H9 (cell line): ENCODE data around the gene SCD5. TPM values are rescaled to one million over a fixed set of nuclear protein-coding genes. Genes with fewer than 3 reads are reported as not detected.

Experiments used
- DNase-seq: peaks from one replicate; pipeline ENCODE4 v3.0.0-alpha.2; 2017
- H2AFZ ChIP-seq: one replicate; pipeline ENCODE4 v1.6.1; 2013; ENCODE audit warnings: mild to moderate bottlenecking, low read length, control low read depth, moderate library complexity
- H2AK5ac ChIP-seq: 2 replicates; pipeline ENCODE4 v1.6.1; 2013; ENCODE audit warnings: low read length, control low read depth, mixed read lengths; ENCODE audit not compliant: insufficient read length
- H2BK120ac ChIP-seq: one replicate; pipeline ENCODE4 v1.6.1; 2013; ENCODE audit warnings: low read depth, mild to moderate bottlenecking, low read length, control low read depth, inconsistent platforms; ENCODE audit not compliant: poor library complexity, severe bottlenecking
- H2BK12ac ChIP-seq: 2 replicates; pipeline ENCODE4 v1.6.1; 2013; ENCODE audit warnings: low read length, control low read depth, mixed read lengths, low read depth; ENCODE audit not compliant: insufficient read length
- H2BK15ac ChIP-seq: 2 replicates; pipeline ENCODE4 v1.6.1; 2013; ENCODE audit warnings: low read depth, low read length, control low read depth
- H2BK20ac ChIP-seq: one replicate; pipeline ENCODE4 v1.6.1; 2013; ENCODE audit warnings: low read depth, mild to moderate bottlenecking, low read length, control low read depth, inconsistent platforms; ENCODE audit not compliant: poor library complexity, severe bottlenecking
- H2BK5ac ChIP-seq: 2 replicates; pipeline ENCODE4 v1.6.1; 2013; ENCODE audit warnings: low read length, control low read depth, mixed read lengths; ENCODE audit not compliant: insufficient read length
- H3K14ac ChIP-seq: 2 replicates; pipeline ENCODE4 v1.6.1; 2013; ENCODE audit warnings: low read length, control low read depth; ENCODE audit not compliant: insufficient read depth
- H3K18ac ChIP-seq: 2 replicates; pipeline ENCODE4 v1.6.1; 2013; ENCODE audit warnings: low read depth, mild to moderate bottlenecking, mixed read lengths, low read length, control low read depth; ENCODE audit not compliant: insufficient read length
- H3K23ac ChIP-seq: 2 replicates; pipeline ENCODE4 v1.6.1; 2013; ENCODE audit warnings: low read length, control low read depth, mixed read lengths, low read depth; ENCODE audit not compliant: insufficient read length
- H3K23me2 ChIP-seq: 2 replicates; pipeline ENCODE4 v1.6.1; 2013; ENCODE audit warnings: low read depth, mild to moderate bottlenecking, mixed read lengths, low read length, control low read depth; ENCODE audit not compliant: insufficient read length, poor library complexity, severe bottlenecking
- H3K27ac ChIP-seq: 2 replicates; pipeline ENCODE4 v1.5.1; 2013; ENCODE audit warnings: low read length, control low read depth, mixed read lengths, low read depth; ENCODE audit not compliant: insufficient read length
- H3K27me3 ChIP-seq: 2 replicates; pipeline ENCODE4 v1.6.1; 2013; ENCODE audit warnings: low read length, control low read depth, inconsistent platforms; ENCODE audit not compliant: insufficient read depth
- H3K4ac ChIP-seq: 2 replicates; pipeline ENCODE4 v1.6.1; 2013; ENCODE audit warnings: low read depth, mild to moderate bottlenecking, control low read depth, inconsistent platforms, low read length, moderate library complexity
- H3K4me1 ChIP-seq: 2 replicates; pipeline ENCODE4 v1.6.1; 2013; ENCODE audit warnings: low read length, control low read depth, inconsistent platforms; ENCODE audit not compliant: insufficient read depth
- H3K4me2 ChIP-seq: 2 replicates; pipeline ENCODE4 v1.6.1; 2013; ENCODE audit warnings: low read length, control low read depth, mixed read lengths; ENCODE audit not compliant: insufficient read length, insufficient read depth
- H3K56ac ChIP-seq: 2 replicates; pipeline ENCODE4 v1.6.1; 2013; ENCODE audit warnings: low read depth, mild to moderate bottlenecking, mixed read lengths, low read length, control low read depth; ENCODE audit not compliant: insufficient read length
- H3K79me1 ChIP-seq: 2 replicates; pipeline ENCODE4 v1.6.1; 2013; ENCODE audit warnings: low read depth, mild to moderate bottlenecking, moderate library complexity, low read length, control low read depth, inconsistent platforms; ENCODE audit not compliant: insufficient read depth, poor library complexity, severe bottlenecking
- H3K79me2 ChIP-seq: 2 replicates; pipeline ENCODE4 v1.6.1; 2013; ENCODE audit warnings: low read length, control low read depth, inconsistent platforms; ENCODE audit not compliant: insufficient read depth
- H3K9ac ChIP-seq: 2 replicates; pipeline ENCODE4 v1.6.1; 2013; ENCODE audit warnings: low read length, control low read depth, mixed read lengths; ENCODE audit not compliant: insufficient read length; ENCODE audit errors: extremely low read depth
- H3K9me3 ChIP-seq: one replicate; pipeline ENCODE4 v1.6.1; 2013; ENCODE audit warnings: low read depth, low read length, inconsistent platforms; ENCODE audit not compliant: control insufficient read depth
- H3T11ph ChIP-seq: one replicate; pipeline ENCODE4 v1.6.1; 2013; ENCODE audit warnings: mild to moderate bottlenecking, low read length, control low read depth, inconsistent platforms
- H4K20me1 ChIP-seq: one replicate; pipeline ENCODE4 v1.6.1; 2013; ENCODE audit not compliant: control insufficient read depth, insufficient read length, insufficient read depth
- H4K5ac ChIP-seq: 2 replicates; pipeline ENCODE4 v1.6.1; 2013; ENCODE audit warnings: low read depth, mild to moderate bottlenecking, mixed read lengths, low read length, control low read depth; ENCODE audit not compliant: insufficient read length
- H4K8ac ChIP-seq: replicated peaks from 2 replicates; pipeline ENCODE4 v1.6.1; 2013; ENCODE audit warnings: low read length, control low read depth, mixed read lengths, low read depth; ENCODE audit not compliant: insufficient read length
- H4K91ac ChIP-seq: 2 replicates; pipeline ENCODE4 v1.6.1; 2013; ENCODE audit warnings: low read depth, mild to moderate bottlenecking, moderate library complexity, mixed read lengths, low read length, control low read depth; ENCODE audit not compliant: insufficient read length
- H3K27ac Mint-ChIP-seq, 3 experiments: 2 replicates in 2 of 3; 3 replicates in 1 of 3; pipeline ENCODE4 v1.8.0; 2020 to 2021; ENCODE audit warnings: mixed read lengths in 3 of 3, mild to moderate bottlenecking in 1 of 3, moderate library complexity in 1 of 3
- H3K27me3 Mint-ChIP-seq: 2 replicates; pipeline ENCODE4 v1.8.0; 2021; ENCODE audit warnings: low read depth, mild to moderate bottlenecking, moderate library complexity, mixed read lengths
- H3K36me3 Mint-ChIP-seq, 3 experiments: 2 replicates in 2 of 3; 3 replicates in 1 of 3; pipeline ENCODE4 v1.8.0; 2020 to 2021; ENCODE audit warnings: low read depth in 3 of 3, mixed read lengths in 3 of 3; ENCODE audit not compliant: insufficient read depth in 1 of 3
- H3K4me1 Mint-ChIP-seq, 2 experiments: 2 replicates each; pipeline ENCODE4 v1.8.0; 2020; ENCODE audit warnings: mixed read lengths in 2 of 2
- H3K4me3 Mint-ChIP-seq, 2 experiments: 2 replicates in 1 of 2; 3 replicates in 1 of 2; pipeline ENCODE4 v1.8.0; 2020 to 2021; ENCODE audit warnings: mild to moderate bottlenecking in 2 of 2, mixed read lengths in 2 of 2, moderate library complexity in 1 of 2
- H3K9me3 Mint-ChIP-seq, 2 experiments: 2 replicates in 1 of 2; 3 replicates in 1 of 2; pipeline ENCODE4 v1.8.0; 2020; ENCODE audit warnings: mild to moderate bottlenecking in 2 of 2, mixed read lengths in 2 of 2, moderate library complexity in 1 of 2
- WGBS: extraction: QIAGEN DNeasy Blood & Tissue Kit; methylation state at CpG from one replicate; pipeline ENCODE4 v1.1.7; 2013; ENCODE audit warnings: missing lambda C conversion rate, low lambda C conversion rate, mixed read lengths; ENCODE audit not compliant: insufficient read length; ENCODE audit errors: extremely low coverage; 5-methylcytosine and 5-hydroxymethylcytosine counted together
- total RNA-seq: library from RNA; stranded (reverse); gene quantifications from 2 replicates; pipeline ENCODE4 v1.2.1, GENCODE V29; 2021
- TF ChIP-seq, protein P1 (sequence below): fragments of 200-600 bp; sonication (generic); conservative IDR thresholded peaks from 3 replicates; pipeline ENCODE4 v1.8.0; 2021; ENCODE audit warnings: antibody characterized with exemption, mild to moderate bottlenecking

The SCD5 gene
- total RNA-seq, 1 experiment from 2014 or later: 0.68 TPM

DNA sequence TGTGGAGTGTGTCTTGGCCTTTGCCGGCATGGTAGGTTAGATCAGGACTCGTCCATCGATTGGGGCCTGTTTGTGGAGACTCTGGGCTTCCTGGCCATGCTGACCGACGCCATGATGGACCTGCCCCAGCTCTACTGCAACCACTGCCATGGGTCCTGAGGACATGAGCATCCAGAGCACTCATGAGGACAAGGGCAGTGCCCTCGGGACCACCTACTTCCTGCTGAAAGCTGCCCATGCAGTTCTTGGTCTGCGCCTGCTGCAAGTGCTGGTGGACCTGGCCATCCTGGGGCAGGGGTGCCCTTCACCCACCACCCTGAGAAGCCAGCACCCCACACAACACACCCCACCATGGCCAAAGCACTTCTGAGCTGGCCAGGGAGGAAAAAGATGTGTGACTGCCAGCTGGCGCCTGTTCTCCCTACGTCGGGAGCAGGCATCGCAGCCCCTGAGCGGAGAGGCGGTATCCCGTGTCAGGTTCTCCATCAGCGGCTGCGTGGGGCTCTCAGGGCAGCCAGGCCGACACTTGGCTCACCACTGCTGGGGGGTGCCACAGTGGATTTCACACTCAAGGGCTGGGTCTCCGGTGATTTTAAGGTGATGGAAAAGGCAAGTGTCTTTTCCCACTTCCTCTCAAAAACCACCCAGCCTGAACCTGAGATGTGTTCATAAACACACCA lies 106.4 kb downstream of the SCD5 start:
- H3K4me2 ChIP-seq: no peak overlapping the region
- no peaks in the 10 kb centered on the region for H3K23me2 ChIP-seq
- H3T11ph ChIP-seq: no peak overlapping the region
- no peak overlapping the region for H3K23ac ChIP-seq
- H3K27me3 Mint-ChIP-seq: peaks cover 5% of the 10 kb centered on the region
- no peak overlapping the region for H2BK12ac ChIP-seq
- no peak overlapping the region for H3K27ac ChIP-seq
- no peak overlapping the region for H3K4ac ChIP-seq
- H2BK120ac ChIP-seq: no peak overlapping the region
- H2BK5ac ChIP-seq: no peak overlapping the region
- H3K9me3 ChIP-seq: no peaks in the 10 kb centered on the region
- H4K91ac ChIP-seq: no peak overlapping the region
- no peaks in the 10 kb centered on the region for H3K9me3 Mint-ChIP-seq
- H2AK5ac ChIP-seq: no peak overlapping the region
- H3K18ac ChIP-seq: no peak overlapping the region
- H2AFZ ChIP-seq: no peak overlapping the region
- no peaks in the 10 kb centered on the region for H3K79me1 ChIP-seq
- H3K27ac Mint-ChIP-seq: no peak overlapping the region
- H3K4me1 Mint-ChIP-seq: peaks cover 4% of the 10 kb centered on the region in 2 experiments
- H4K8ac ChIP-seq: no peak overlapping the region
- H3K4me1 ChIP-seq: no peaks in the 10 kb centered on the region
- H4K20me1 ChIP-seq: no peaks in the 10 kb centered on the region
- no peak overlapping the region for H4K5ac ChIP-seq
- no peak for DNase-seq
- no peaks in the 10 kb centered on the region for H3K79me2 ChIP-seq
- H3K56ac ChIP-seq: no peak overlapping the region
- no peaks in the 10 kb centered on the region for H3K36me3 Mint-ChIP-seq
- no peak overlapping the region for H2BK15ac ChIP-seq
- no peaks in the 10 kb centered on the region for H3K27me3 ChIP-seq
- no peak overlapping the region for H2BK20ac ChIP-seq
- no CpG with 5 or more reads among the region's 18 CpGs for WGBS
- no peak overlapping the region for H3K9ac ChIP-seq
- H3K14ac ChIP-seq: no peak overlapping the region; the same call in 1 of the 2 replicates
- no peak overlapping the region for H3K4me3 Mint-ChIP-seq
- TF ChIP-seq, protein P1, sequence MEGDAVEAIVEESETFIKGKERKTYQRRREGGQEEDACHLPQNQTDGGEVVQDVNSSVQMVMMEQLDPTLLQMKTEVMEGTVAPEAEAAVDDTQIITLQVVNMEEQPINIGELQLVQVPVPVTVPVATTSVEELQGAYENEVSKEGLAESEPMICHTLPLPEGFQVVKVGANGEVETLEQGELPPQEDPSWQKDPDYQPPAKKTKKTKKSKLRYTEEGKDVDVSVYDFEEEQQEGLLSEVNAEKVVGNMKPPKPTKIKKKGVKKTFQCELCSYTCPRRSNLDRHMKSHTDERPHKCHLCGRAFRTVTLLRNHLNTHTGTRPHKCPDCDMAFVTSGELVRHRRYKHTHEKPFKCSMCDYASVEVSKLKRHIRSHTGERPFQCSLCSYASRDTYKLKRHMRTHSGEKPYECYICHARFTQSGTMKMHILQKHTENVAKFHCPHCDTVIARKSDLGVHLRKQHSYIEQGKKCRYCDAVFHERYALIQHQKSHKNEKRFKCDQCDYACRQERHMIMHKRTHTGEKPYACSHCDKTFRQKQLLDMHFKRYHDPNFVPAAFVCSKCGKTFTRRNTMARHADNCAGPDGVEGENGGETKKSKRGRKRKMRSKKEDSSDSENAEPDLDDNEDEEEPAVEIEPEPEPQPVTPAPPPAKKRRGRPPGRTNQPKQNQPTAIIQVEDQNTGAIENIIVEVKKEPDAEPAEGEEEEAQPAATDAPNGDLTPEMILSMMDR: no peak
